ENCODE data around the gene LRRC49. TPM values are rescaled to one million over a fixed set of nuclear protein-coding genes. Genes with fewer than 3 reads are reported as not detected.
"Not testable (repeated sequence)": the region's sequence is repeated elsewhere in the genome, so short reads cannot be mapped to it uniquely, and the experiment has no call there.

The LRRC49 gene
- total RNA-seq, 6 experiments from 2014 or later = 6.2 to 13.4 (median 10.2) TPM

DNA sequence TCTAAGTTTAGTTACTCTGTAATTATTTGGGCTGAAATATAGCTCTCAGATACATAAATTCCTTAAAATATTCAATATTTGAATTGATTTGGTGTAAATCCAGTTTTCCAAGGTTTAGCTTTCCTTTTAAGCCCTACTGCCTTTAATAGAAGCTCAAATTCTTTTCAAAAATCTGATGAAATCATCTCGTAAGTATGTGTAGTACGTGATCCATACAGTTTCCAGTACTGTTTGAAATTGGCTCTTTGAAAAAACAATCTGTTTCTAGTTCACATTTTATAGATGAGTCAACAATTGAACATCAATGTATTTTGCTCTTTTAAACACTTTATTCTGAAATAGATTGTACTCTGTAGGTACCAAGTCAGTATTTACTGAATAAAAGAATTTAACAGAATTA, 84.2 kb downstream of the LRRC49 start:
- Mint-ChIP-seq H3K36me3 (ENCODE audit: low read depth) (peaks cover 6% of the 10 kb centered on the region; the same call in 1 of the 2 replicates), H3K27ac (peak overlapping the region; percentile 90), H3K4me3 (peak overlapping the region; percentile 49), H3K9me3 (no peaks in the 10 kb centered on the region), H3K27me3 (ENCODE audit: insufficient read depth) (no peaks in the 10 kb centered on the region; the same call in 1 of the 2 replicates), H3K4me1 (ENCODE audit: low read depth) (peaks cover 43% of the 10 kb centered on the region)
- TF ChIP-seq CTCF (IDR thresholded peaks at IDR 0.05) = no peak
- DNase-seq = peak; percentile 63

DNA sequence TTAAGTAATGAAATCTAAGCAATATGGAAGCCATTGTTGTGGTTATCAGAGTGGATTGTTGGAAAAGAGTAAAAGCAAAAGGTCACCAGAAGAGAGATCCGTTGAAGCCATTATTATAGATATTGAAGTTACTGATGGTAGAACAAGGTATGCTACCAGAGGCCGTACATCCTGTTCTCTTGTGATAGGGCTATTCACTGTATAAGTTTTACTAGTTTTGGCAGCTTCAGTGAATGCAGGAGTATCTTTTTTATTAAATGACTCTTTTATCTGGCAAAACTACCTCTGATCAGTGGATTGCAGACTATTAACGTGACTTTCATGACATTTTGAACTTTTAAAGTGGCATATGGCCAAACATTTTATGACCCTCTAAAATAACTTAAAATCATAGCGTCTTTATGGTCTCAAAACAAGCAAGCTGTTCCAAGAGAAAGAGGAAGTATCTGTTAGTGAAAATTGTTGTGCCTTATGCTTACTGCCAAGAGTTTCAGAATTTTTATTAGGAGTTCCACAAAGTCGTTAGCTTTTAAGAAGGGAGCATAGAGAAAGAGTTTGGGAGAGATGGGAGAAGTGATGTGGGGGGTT, 102.9 kb downstream of the LRRC49 start:
- Mint-ChIP-seq H3K27ac (peak overlapping the region; percentile 2; the same call in 1 of the 2 replicates), H3K9me3 (peaks cover 15% of the 10 kb centered on the region), H3K4me1 (ENCODE audit: low read depth) (peaks cover 13% of the 10 kb centered on the region), H3K36me3 (ENCODE audit: low read depth) (peaks cover 35% of the 10 kb centered on the region), H3K4me3 (no peak overlapping the region), H3K27me3 (ENCODE audit: insufficient read depth) (no peaks in the 10 kb centered on the region)
- no peak for DNase-seq
- TF ChIP-seq CTCF (IDR thresholded peaks at IDR 0.05) = no peak

DNA sequence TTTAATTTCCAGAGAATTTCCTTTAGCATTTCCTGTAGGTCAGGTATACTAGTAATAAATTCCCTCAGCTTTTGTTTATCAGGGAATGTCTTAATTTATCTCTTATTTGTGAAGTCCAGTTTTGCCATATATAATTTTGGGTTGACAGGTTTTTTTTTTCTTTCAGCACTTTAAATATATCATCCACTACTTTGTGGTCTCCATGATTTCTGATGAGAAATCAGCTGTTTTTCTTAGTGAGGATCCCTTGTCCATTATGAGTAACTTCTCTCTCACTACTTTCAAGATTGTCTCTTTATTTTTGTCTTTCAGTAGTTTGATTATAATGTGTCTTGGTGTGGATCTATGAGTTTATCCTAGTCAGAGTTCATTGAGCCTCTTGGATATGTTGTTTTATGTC, 105.7 kb downstream of the LRRC49 start:
- DNase-seq = no peak
- no peak for TF ChIP-seq CTCF (IDR thresholded peaks at IDR 0.05)
- Mint-ChIP-seq H3K27me3 (ENCODE audit: insufficient read depth) (no peaks in the 10 kb centered on the region), H3K4me3 (no peak overlapping the region), H3K36me3 (ENCODE audit: low read depth) (peaks cover 29% of the 10 kb centered on the region), H3K4me1 (ENCODE audit: low read depth) (peaks cover 24% of the 10 kb centered on the region), H3K27ac (no peak overlapping the region), H3K9me3 (peaks cover 11% of the 10 kb centered on the region)

DNA sequence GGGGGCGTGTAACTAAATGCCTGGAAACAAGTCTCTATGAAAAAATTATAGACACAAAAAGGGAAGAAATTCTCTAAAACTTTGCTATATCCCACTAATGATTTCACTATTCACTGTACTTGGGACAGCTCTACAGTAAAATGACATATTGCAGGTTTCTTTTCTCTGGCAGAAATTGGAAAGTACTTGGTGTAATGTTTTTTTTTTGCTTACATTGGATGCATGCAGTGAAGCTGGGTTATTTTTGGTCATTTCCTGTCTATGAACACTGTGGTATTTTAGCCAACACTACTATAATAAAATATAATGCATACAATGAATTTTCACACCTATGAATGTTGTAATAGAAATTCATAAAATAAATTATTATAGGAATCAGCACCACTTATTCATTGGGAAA, 109.7 kb downstream of the LRRC49 start:
- Mint-ChIP-seq H3K27me3 (ENCODE audit: insufficient read depth) (no peaks in the 10 kb centered on the region), H3K4me1 (ENCODE audit: low read depth) (peaks cover 21% of the 10 kb centered on the region), H3K36me3 (ENCODE audit: low read depth) (peaks cover 35% of the 10 kb centered on the region), H3K27ac (no peak overlapping the region), H3K9me3 (peaks cover 11% of the 10 kb centered on the region), H3K4me3 (no peak overlapping the region)
- no peak for TF ChIP-seq CTCF (IDR thresholded peaks at IDR 0.05)
- no peak for DNase-seq

GRCh38 chr15:71003319-71003718, 110.7 kb downstream of the LRRC49 start:
- peak; percentile 4 for DNase-seq
- Mint-ChIP-seq H3K27me3 (ENCODE audit: insufficient read depth) (no peaks in the 10 kb centered on the region), H3K4me3 (no peak overlapping the region), H3K36me3 (ENCODE audit: low read depth) (peaks cover 27% of the 10 kb centered on the region), H3K9me3 (peaks cover 10% of the 10 kb centered on the region), H3K4me1 (ENCODE audit: low read depth) (peaks cover 21% of the 10 kb centered on the region), H3K27ac (peak overlapping the region; percentile 20; the same call in 1 of the 2 replicates)
- no peak for TF ChIP-seq CTCF (IDR thresholded peaks at IDR 0.05)

DNA sequence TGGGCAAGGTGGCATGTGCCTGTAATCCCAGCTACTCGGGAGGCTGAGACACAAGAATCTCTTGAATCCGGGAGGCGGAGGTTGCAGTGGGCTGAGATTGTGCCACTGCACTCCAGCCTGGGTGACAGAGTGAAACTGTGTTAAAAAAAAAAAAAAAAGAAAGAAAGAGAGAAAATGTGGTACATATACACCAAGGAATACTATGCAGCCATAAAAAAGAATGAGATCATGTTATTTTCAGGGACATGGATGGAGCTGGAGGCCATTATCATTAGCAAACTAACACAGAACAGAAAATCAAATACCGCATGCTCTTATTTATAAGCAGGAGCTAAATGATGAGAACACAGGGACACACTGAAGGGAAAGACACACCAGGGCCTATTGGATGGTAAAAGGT, 111.9 kb downstream of the LRRC49 start:
- H3K9me3 Mint-ChIP-seq; DNase-seq; H3K27me3 Mint-ChIP-seq (ENCODE audit: insufficient read depth); H3K4me3 Mint-ChIP-seq; H3K27ac Mint-ChIP-seq: not testable (repeated sequence)
- Mint-ChIP-seq H3K4me1 (ENCODE audit: low read depth) (peaks cover 21% of the 10 kb centered on the region), H3K36me3 (ENCODE audit: low read depth) (peaks cover 15% of the 10 kb centered on the region)
